IPS-20b (cell line): ENCODE data around the gene GNB1L.

Experiments
- H3K27ac ChIP-seq: one replicate; pipeline ENCODE4 v1.5.1; 2013; ENCODE audit warnings: low read length
- H3K27me3 ChIP-seq: 2 replicates; pipeline ENCODE4 v1.6.1; 2013; ENCODE audit warnings: mild to moderate bottlenecking, low read length, inconsistent platforms; ENCODE audit not compliant: insufficient read depth
- H3K36me3 ChIP-seq: 2 replicates; pipeline ENCODE4 v1.6.1; 2013; ENCODE audit warnings: low read depth, mild to moderate bottlenecking, inconsistent platforms, low read length, moderate library complexity; ENCODE audit not compliant: insufficient read depth
- H3K4me1 ChIP-seq: 2 replicates; pipeline ENCODE4 v1.6.1; 2013; ENCODE audit warnings: mild to moderate bottlenecking, control low read depth, inconsistent platforms, low read length, moderate library complexity; ENCODE audit not compliant: insufficient read depth
- H3K4me3 ChIP-seq: 2 replicates; pipeline ENCODE4 v1.5.1; 2013; ENCODE audit warnings: mild to moderate bottlenecking, low read length, inconsistent platforms
- H3K9ac ChIP-seq: 2 replicates; pipeline ENCODE4 v1.6.1; 2013; ENCODE audit warnings: low read depth, mild to moderate bottlenecking, inconsistent platforms, low read length, moderate library complexity
- H3K9me3 ChIP-seq: 2 replicates; pipeline ENCODE4 v1.6.1; 2013; ENCODE audit warnings: mild to moderate bottlenecking, low read depth, low read length, inconsistent platforms; ENCODE audit not compliant: insufficient read depth

GNB1L gene

DNA sequence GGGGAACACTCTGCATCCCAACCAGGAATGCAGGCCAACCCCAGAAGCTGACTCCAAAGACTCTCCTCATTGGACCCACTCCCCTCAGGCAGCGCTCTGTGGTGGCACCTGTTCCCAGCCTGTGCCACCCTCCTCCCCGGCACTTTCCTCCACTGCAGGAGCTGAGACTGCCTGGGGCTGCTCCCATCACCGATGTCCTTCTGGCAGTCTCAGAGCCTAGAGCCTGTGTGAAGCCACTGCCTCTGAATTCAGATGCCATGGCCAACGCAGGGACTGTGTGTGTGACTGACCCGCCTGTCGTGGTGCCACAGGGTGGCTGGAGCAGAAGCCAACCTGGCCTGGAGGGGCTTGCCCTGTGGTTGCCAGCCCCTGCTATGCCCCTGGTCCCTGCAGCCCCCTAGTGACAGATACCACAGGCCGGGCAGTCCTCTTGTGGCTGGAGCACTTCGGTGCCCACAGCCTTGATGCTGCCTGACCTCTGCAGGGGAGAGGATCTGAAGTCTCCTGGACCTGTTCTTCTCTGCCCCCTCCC, 50.9 kb downstream of the GNB1L start:
- no peak overlapping the region for H3K9ac ChIP-seq
- no peaks in the 10 kb centered on the region for H3K27me3 ChIP-seq
- H3K4me3 ChIP-seq = no peak overlapping the region
- H3K36me3 ChIP-seq = no peaks in the 10 kb centered on the region
- no peak overlapping the region for H3K27ac ChIP-seq
- H3K9me3 ChIP-seq = no peaks in the 10 kb centered on the region
- H3K4me1 ChIP-seq = no peaks in the 10 kb centered on the region

GRCh38 chr22:19802894-19803735, 51.6 kb downstream of the GNB1L start:
- no peaks in the 10 kb centered on the region for H3K36me3 ChIP-seq
- H3K4me1 ChIP-seq = no peaks in the 10 kb centered on the region
- H3K9me3 ChIP-seq = no peaks in the 10 kb centered on the region
- H3K27ac ChIP-seq = no peak overlapping the region
- no peaks in the 10 kb centered on the region for H3K27me3 ChIP-seq
- no peak overlapping the region for H3K4me3 ChIP-seq
- no peak overlapping the region for H3K9ac ChIP-seq

- Histone ChIP-seq H3K9ac (no peak overlapping the region), H3K27ac (no peak overlapping the region), H3K4me1 (no peaks in the 10 kb centered on the region)
Observed at GRCh38 chr22:19802001-19802893, 52.4 kb downstream of the GNB1L start.

DNA sequence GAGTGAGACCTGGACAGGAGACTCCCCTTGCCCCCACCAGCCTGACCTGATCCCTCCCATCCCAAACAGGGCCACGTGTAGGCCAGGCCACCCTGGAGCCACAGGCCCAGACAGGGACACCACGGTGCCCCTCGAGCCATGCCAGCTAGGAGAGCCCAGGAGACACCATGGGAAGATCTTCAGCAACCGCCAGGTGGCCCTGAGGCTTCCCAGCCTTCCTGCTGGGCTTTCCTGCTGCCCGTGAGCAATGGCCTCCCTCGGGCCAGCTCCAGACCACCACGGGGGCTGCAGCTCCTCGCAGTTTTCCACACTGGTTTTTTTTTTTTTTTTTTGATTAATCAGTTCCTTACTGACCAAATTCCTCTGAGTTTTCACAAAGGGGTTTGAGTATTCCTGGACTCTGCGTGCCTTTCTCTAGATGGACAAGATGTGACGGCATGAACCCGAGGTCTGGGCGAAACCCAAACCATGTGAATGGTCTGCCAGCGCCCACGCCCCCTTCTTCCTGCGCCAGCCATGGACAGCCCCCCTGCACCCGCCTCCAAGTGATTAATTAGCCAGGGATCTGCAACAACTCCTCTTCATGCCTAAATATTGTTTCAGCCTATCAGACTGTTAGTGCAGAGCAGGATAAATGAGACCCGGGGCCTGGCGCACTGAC, 53.2 kb downstream of the GNB1L start:
- H3K9ac ChIP-seq = no peak overlapping the region
- no peaks in the 10 kb centered on the region for H3K27me3 ChIP-seq
- no peak overlapping the region for H3K27ac ChIP-seq
- no peaks in the 10 kb centered on the region for H3K9me3 ChIP-seq
- H3K4me3 ChIP-seq = no peak overlapping the region
- no peaks in the 10 kb centered on the region for H3K36me3 ChIP-seq
- H3K4me1 ChIP-seq = no peaks in the 10 kb centered on the region

More at GRCh38 chr22:19802001-19802893, 52.4 kb downstream of the GNB1L start:
- H3K9me3 ChIP-seq = no peaks in the 10 kb centered on the region
- H3K4me3 ChIP-seq = no peak overlapping the region
- no peaks in the 10 kb centered on the region for H3K36me3 ChIP-seq
- no peaks in the 10 kb centered on the region for H3K27me3 ChIP-seq

GRCh38 chr22:19800761-19801244, 53.9 kb downstream of the GNB1L start:
- no peaks in the 10 kb centered on the region for H3K9me3 ChIP-seq
- H3K9ac ChIP-seq = no peak overlapping the region
- H3K4me3 ChIP-seq = no peak overlapping the region
- H3K4me1 ChIP-seq = no peaks in the 10 kb centered on the region
- no peak overlapping the region for H3K27ac ChIP-seq
- H3K36me3 ChIP-seq = no peaks in the 10 kb centered on the region
- no peaks in the 10 kb centered on the region for H3K27me3 ChIP-seq

DNA sequence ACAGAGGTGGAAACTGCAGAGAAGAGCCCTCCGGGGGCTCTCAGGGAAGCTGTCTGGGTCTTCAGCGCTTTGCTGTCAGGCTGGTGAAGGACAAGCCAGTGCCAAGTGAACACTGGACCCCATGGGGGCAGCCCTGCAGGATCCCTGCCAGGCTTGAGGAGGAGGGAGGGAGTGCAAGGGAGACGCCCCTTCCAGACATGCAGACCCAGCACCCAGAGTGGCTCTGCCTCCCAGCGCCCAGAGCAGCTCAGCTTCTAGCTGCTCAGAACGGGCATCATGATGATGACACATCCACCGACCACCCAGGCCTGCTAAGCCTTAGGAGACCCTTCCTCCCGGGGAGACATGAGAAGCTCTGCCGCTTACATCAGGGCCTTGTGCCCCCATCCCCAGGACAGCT, 54.4 kb downstream of the GNB1L start:
- Histone ChIP-seq H3K27ac (no peak overlapping the region), H3K9me3 (no peaks in the 10 kb centered on the region), H3K4me3 (no peak overlapping the region), H3K9ac (no peak overlapping the region), H3K4me1 (no peaks in the 10 kb centered on the region), H3K36me3 (no peaks in the 10 kb centered on the region), H3K27me3 (no peaks in the 10 kb centered on the region)

GRCh38 chr22:19799322-19800190, 55.1 kb downstream of the GNB1L start:
- H3K27ac ChIP-seq = no peak overlapping the region
- H3K9ac ChIP-seq = no peak overlapping the region
- H3K9me3 ChIP-seq = no peaks in the 10 kb centered on the region
- no peaks in the 10 kb centered on the region for H3K4me1 ChIP-seq
- no peak overlapping the region for H3K4me3 ChIP-seq
- H3K36me3 ChIP-seq = no peaks in the 10 kb centered on the region
- no peaks in the 10 kb centered on the region for H3K27me3 ChIP-seq

DNA sequence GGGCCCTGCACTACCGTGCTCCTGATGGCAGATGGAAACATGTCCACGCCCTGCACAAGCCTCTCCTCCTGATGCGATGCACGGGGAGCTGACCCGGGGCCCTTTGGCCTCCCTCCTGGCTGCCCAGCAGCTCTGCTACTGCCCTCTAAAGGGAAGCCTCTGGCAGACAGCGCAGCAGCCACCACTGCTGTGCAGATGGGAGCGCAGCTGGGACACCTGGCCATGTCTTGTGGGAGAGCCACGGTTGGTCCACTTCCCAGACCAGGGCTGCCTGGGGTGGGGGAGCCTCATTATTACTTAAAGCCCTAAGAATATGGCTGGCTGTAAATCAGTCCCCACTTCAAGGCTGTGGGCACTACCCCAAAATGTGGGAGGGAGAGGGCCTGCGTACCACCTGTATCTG, 55.8 kb downstream of the GNB1L start:
- Histone ChIP-seq H3K27me3 (no peaks in the 10 kb centered on the region), H3K4me3 (no peak overlapping the region), H3K9me3 (no peaks in the 10 kb centered on the region), H3K36me3 (no peaks in the 10 kb centered on the region), H3K9ac (no peak overlapping the region), H3K27ac (no peak overlapping the region), H3K4me1 (no peaks in the 10 kb centered on the region)

DNA sequence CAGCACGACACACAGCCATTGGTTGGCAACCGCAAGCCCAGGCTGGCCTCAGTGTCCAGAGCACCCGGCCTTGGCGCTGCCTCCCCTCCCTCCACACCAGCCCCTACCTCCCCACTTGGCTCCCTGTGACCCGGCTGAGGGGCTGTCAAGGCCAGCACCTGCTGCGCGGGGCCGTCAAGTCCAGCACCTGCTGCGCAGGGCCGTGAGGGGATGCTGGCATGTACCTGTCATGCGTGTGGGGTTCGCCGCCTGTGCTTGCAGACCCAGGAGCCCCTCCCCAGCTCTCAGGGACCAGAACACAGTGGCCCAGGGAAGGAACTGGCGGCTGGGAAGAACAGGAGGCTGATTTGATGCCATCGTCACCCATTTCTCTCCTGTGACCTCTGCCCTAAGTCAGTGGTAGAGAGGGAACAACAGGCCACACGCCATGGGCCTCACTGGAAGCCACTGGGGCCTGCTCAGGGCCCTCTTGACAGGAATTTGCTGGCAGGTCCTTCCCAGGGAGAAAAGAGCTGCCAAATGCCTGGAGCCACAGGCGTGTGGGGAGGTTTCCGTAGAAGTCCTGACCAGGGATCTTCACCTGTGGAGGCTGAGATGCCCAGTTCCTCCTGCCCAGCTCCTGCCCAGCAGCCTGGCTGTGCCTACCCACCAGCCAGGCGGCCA, 56.5 kb downstream of the GNB1L start:
- H3K4me3 ChIP-seq = no peak overlapping the region
- no peak overlapping the region for H3K9ac ChIP-seq
- H3K4me1 ChIP-seq = no peaks in the 10 kb centered on the region
- H3K9me3 ChIP-seq = no peaks in the 10 kb centered on the region
- no peaks in the 10 kb centered on the region for H3K27me3 ChIP-seq
- no peak overlapping the region for H3K27ac ChIP-seq
- H3K36me3 ChIP-seq = no peaks in the 10 kb centered on the region

DNA sequence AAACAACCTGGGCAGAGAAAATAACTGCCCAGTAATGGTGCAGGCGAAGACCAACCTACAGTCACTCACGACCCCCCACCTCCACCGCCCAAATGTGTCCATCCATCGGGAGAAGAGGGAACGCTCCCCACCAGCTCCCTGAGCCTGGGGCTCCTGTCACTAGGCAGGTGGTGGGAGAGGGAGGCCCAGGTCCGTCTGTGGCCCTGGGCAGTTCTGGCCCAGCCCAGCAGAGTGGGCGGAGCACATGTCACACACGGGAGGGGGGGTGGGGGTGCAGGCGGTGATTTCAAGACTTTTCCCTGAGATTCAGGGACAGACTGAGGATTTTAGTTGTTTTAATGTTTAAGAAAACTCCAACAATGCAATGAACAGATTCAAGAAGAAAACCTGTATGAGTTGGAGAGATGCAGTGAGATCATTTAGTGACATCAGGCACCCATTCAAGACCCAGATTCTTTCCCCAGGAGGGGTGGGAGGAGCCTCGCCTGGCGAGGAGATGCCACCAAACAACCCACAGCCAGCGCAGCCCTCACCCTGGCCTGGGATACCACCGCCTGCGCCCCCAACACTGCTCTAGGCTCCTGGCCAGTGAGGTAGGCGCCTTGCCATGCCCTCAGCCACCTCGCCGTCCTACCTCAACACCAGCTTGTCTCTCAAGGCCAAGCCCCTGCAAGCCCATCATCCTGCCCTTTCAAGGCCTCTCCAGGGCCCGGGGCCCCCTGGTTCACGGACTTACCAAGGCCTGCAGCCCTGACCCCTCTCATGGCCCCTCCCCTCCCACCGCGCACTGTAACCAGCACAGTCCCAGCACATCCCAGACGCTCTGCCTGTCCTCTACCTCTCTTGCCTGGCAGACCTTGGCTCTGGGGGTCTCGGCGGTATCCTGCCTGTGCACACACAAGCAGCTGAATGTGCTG, 57.3 kb downstream of the GNB1L start:
- Histone ChIP-seq H3K9ac (no peak overlapping the region), H3K4me1 (no peaks in the 10 kb centered on the region), H3K9me3 (no peaks in the 10 kb centered on the region), H3K36me3 (no peaks in the 10 kb centered on the region), H3K27ac (no peak overlapping the region), H3K27me3 (no peaks in the 10 kb centered on the region), H3K4me3 (no peak overlapping the region)
